ENCODE results near the gene GPRC6A.

The GPRC6A gene

GRCh38 chr6:116783852-116784251 lies 45.0 kb downstream of the GPRC6A start:
- DNase-seq = no peak

GRCh38 chr6:116779573-116780164 lies 49.2 kb downstream of the GPRC6A start:
- no peak for DNase-seq

- DNase-seq = no peak
Observed at GRCh38 chr6:116773886-116774285, 55.0 kb downstream of the GPRC6A start.

- DNase-seq = no peak
Observed at GRCh38 chr6:116772450-116772849, 56.4 kb downstream of the GPRC6A start.

GRCh38 chr6:116767715-116768114 lies 61.2 kb downstream of the GPRC6A start:
- DNase-seq = no peak

GRCh38 chr6:116766506-116767176 lies 62.2 kb downstream of the GPRC6A start:
- no peak for DNase-seq

- no peak for DNase-seq
Observed at GRCh38 chr6:116764961-116765841, 63.7 kb downstream of the GPRC6A start, which contains the start of gene FAM162B. FAM162B (minus strand) TSS chr6:116765719; CDS start chr6:116765576, 143 bp downstream.

- no peak for DNase-seq
Observed at GRCh38 chr6:116764629-116764960, 64.3 kb downstream of the GPRC6A start.

GRCh38 chr6:116763906-116764628 lies 64.8 kb downstream of the GPRC6A start:
- no peak for DNase-seq

GRCh38 chr6:116763048-116763447 lies 65.8 kb downstream of the GPRC6A start:
- no peak for DNase-seq

GRCh38 chr6:116762235-116762634 lies 66.6 kb downstream of the GPRC6A start:
- DNase-seq = no peak

- no peak for DNase-seq
Observed at GRCh38 chr6:116761779-116762178, 67.1 kb downstream of the GPRC6A start.

GRCh38 chr6:116745176-116745575 lies 83.7 kb downstream of the GPRC6A start:
- DNase-seq = no peak

Data from NCI-H524 treated with DMSO at 0.1 percent for 48 hours (cell line).